ENCODE measurements around the gene TRIM8.

Gene TRIM8

DNA sequence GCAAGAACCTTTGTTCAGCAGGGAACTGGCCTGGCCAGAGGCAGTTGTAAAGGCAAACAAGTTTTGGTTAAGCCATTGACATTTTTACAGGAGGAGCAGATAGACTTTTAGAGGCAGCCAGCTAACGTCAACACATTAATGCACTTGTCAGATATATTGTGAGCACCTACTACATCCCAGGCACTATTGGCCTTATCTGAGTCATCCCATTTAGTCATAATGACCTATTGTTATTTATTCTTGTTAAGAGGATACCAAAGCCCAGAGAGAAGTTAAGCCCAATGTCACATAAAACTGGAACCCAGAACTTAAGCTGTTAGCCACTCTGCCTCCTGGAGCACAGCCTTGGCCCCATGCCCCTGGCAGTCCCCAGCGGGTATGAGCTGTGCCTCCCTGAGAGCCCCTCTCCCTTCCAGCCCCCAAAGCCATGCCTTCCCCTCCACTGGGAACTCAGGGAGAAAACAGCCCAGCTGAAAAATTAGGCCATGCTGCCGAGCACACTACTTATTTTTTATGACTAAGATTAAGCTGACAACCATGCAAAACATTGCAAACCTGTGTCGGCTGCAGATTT, 32.7 kb upstream of the TRIM8 start:
- Histone ChIP-seq H3K79me2 (ENCODE audit: insufficient read depth, low read length) (no peaks in the 10 kb centered on the region), H3K4me2 (ENCODE audit: low read length) (no peak overlapping the region), H3F3A (ENCODE audit: insufficient read depth, low read length) (no peaks in the 10 kb centered on the region)

DNA sequence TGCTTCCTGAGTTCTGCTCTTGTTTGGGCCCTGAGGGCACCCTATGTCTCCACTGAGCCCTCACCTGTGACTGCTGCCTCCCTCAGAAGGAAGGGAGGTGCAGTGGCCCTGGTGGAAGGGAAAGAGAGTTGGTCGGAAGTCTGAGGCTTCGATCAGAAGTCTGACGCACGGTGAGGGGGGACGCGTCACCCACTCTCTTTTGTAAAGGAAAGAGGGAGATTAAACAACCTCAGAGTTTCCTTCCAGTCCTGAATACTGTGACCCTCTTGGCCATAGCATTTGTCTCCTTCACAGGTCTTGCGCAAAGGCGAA, 31.4 kb upstream of the TRIM8 start:
- Histone ChIP-seq H4K20me1 (ENCODE audit: insufficient read depth, low read length) (no peaks in the 10 kb centered on the region), H3K4me1 (ENCODE audit: insufficient read depth, low read length, severe bottlenecking) (no peaks in the 10 kb centered on the region), H3K4me3 (ENCODE audit: low read depth, low read length, poor library complexity, severe bottlenecking) (no peak overlapping the region), H3K4me2 (ENCODE audit: low read length) (no peak overlapping the region), H3K27ac (ENCODE audit: low read depth, low read length, poor library complexity, severe bottlenecking) (no peak overlapping the region), H3K9me3 (ENCODE audit: low read length) (no peaks in the 10 kb centered on the region), H3K27me3 (ENCODE audit: insufficient read depth, low read length) (no peaks in the 10 kb centered on the region), H3K79me2 (ENCODE audit: insufficient read depth, low read length) (no peaks in the 10 kb centered on the region), H3F3A (ENCODE audit: insufficient read depth, low read length) (no peaks in the 10 kb centered on the region), H3K9ac (ENCODE audit: low read length) (no peak overlapping the region), H3K9me2 (ENCODE audit: low read depth, low read length) (no peaks in the 10 kb centered on the region), H2AFZ (ENCODE audit: low read length) (no peak overlapping the region), H3K36me3 (ENCODE audit: insufficient read depth, low read length) (no peaks in the 10 kb centered on the region)
- TF ChIP-seq EZH2 (IDR thresholded peaks at IDR 0.05; ENCODE audit: borderline replicate concordance, low read length), result no peak
- TF ChIP-seq, protein P1, sequence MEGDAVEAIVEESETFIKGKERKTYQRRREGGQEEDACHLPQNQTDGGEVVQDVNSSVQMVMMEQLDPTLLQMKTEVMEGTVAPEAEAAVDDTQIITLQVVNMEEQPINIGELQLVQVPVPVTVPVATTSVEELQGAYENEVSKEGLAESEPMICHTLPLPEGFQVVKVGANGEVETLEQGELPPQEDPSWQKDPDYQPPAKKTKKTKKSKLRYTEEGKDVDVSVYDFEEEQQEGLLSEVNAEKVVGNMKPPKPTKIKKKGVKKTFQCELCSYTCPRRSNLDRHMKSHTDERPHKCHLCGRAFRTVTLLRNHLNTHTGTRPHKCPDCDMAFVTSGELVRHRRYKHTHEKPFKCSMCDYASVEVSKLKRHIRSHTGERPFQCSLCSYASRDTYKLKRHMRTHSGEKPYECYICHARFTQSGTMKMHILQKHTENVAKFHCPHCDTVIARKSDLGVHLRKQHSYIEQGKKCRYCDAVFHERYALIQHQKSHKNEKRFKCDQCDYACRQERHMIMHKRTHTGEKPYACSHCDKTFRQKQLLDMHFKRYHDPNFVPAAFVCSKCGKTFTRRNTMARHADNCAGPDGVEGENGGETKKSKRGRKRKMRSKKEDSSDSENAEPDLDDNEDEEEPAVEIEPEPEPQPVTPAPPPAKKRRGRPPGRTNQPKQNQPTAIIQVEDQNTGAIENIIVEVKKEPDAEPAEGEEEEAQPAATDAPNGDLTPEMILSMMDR (IDR thresholded peaks at IDR 0.05; ENCODE audit: low read length), result no peak

More for the DNA sequence above, 32.7 kb upstream of the TRIM8 start:
- no peaks in the 10 kb centered on the region for H3K36me3 ChIP-seq (ENCODE audit: insufficient read depth, low read length)
- H3K4me3 ChIP-seq (ENCODE audit: low read depth, low read length, poor library complexity, severe bottlenecking), result no peak overlapping the region
- H3K27me3 ChIP-seq (ENCODE audit: insufficient read depth, low read length), result no peaks in the 10 kb centered on the region
- H3K9me3 ChIP-seq (ENCODE audit: low read length), result no peaks in the 10 kb centered on the region
- TF ChIP-seq, protein P1 (IDR thresholded peaks at IDR 0.05; ENCODE audit: low read length), result no peak
- no peak for TF ChIP-seq EZH2 (IDR thresholded peaks at IDR 0.05; ENCODE audit: borderline replicate concordance, low read length)
- H3K27ac ChIP-seq (ENCODE audit: low read depth, low read length, poor library complexity, severe bottlenecking), result no peak overlapping the region
- no peak overlapping the region for H2AFZ ChIP-seq (ENCODE audit: low read length)
- no peaks in the 10 kb centered on the region for H3K9me2 ChIP-seq (ENCODE audit: low read depth, low read length)
- no peaks in the 10 kb centered on the region for H4K20me1 ChIP-seq (ENCODE audit: insufficient read depth, low read length)
- no peaks in the 10 kb centered on the region for H3K4me1 ChIP-seq (ENCODE audit: insufficient read depth, low read length, severe bottlenecking)
- H3K9ac ChIP-seq (ENCODE audit: low read length), result no peak overlapping the region

GRCh38 chr10:102613286-102613685, 31.0 kb upstream of the TRIM8 start:
- Histone ChIP-seq H3K9ac (ENCODE audit: low read length) (no peak overlapping the region), H3K9me2 (ENCODE audit: low read depth, low read length) (no peaks in the 10 kb centered on the region), H4K20me1 (ENCODE audit: insufficient read depth, low read length) (no peaks in the 10 kb centered on the region), H3K36me3 (ENCODE audit: insufficient read depth, low read length) (no peaks in the 10 kb centered on the region), H3K27ac (ENCODE audit: low read depth, low read length, poor library complexity, severe bottlenecking) (no peak overlapping the region), H3K4me2 (ENCODE audit: low read length) (no peak overlapping the region), H3K27me3 (ENCODE audit: insufficient read depth, low read length) (no peaks in the 10 kb centered on the region), H3K4me1 (ENCODE audit: insufficient read depth, low read length, severe bottlenecking) (no peaks in the 10 kb centered on the region), H2AFZ (ENCODE audit: low read length) (no peak overlapping the region), H3K9me3 (ENCODE audit: low read length) (no peaks in the 10 kb centered on the region), H3K4me3 (ENCODE audit: low read depth, low read length, poor library complexity, severe bottlenecking) (no peak overlapping the region), H3F3A (ENCODE audit: insufficient read depth, low read length) (no peaks in the 10 kb centered on the region), H3K79me2 (ENCODE audit: insufficient read depth, low read length) (no peaks in the 10 kb centered on the region)
- no peak for TF ChIP-seq EZH2 (IDR thresholded peaks at IDR 0.05; ENCODE audit: borderline replicate concordance, low read length)
- TF ChIP-seq, protein P1 (IDR thresholded peaks at IDR 0.05; ENCODE audit: low read length), result no peak
